CD4-positive, alpha-beta T cell (primary cell): ENCODE data around the gene MTHFD2L. TPM values are rescaled to one million over a fixed set of nuclear protein-coding genes. Genes with fewer than 3 reads are reported as not detected.

Source experiments
- ATAC-seq: fragments of 200-7000 bp; cut with Tn5 transposase; one replicate; pipeline ENCODE4 v1.10.0; 2022; ENCODE audit warnings: mild to moderate bottlenecking; ENCODE audit not compliant: poor library complexity
- CTCF ChIA-PET: fragments of 350-600 bp; sonication (Branson Sonifier 250); formaldehyde crosslinking; loops from one replicate; lab custom pipeline; 2021; ENCODE audit warnings: antibody characterized with exemption, inconsistent platforms; lab: Charles Lee
- POLR2A ChIA-PET: fragments of 350-600 bp; sonication (Branson Sonifier 250); formaldehyde crosslinking; loops from one replicate; lab custom pipeline; 2021; ENCODE audit warnings: antibody characterized with exemption, inconsistent platforms; lab: Charles Lee
- DNase-seq, 14 experiments: peaks; one replicate each; pipeline ENCODE4 v3.0.0-alpha.2; 2013 to 2020; ENCODE audit warnings: mixed read lengths in 2 of 14
- H3K27ac ChIP-seq, 2 donors: one replicate each; pipeline versions ENCODE4 v1.5.1 to v1.7.0; 2013; ENCODE audit warnings: low read length in 2 of 2, low read depth in 1 of 2, mild to moderate bottlenecking in 1 of 2
- H3K27me3 ChIP-seq, 2 experiments: 1 replicate in 1 of 2; 2 replicates in 1 of 2; pipeline versions ENCODE4 v1.6.1 to v1.7.0; 2013; ENCODE audit warnings: low read length in 2 of 2, control low read depth in 1 of 2, mild to moderate bottlenecking in 1 of 2, moderate library complexity in 1 of 2; ENCODE audit not compliant: insufficient read depth in 2 of 2, control insufficient read depth in 1 of 2
- H3K36me3 ChIP-seq: one replicate; pipeline ENCODE4 v1.6.1; 2013; ENCODE audit warnings: low read length, control low read depth; ENCODE audit not compliant: insufficient read depth
- H3K4me1 ChIP-seq: one replicate; pipeline ENCODE4 v1.6.1; 2013; ENCODE audit warnings: low read length, control low read depth; ENCODE audit not compliant: insufficient read depth
- H3K4me3 ChIP-seq: one replicate; pipeline ENCODE4 v1.5.1; 2013; ENCODE audit warnings: mild to moderate bottlenecking, low read length, moderate library complexity
- H3K9me3 ChIP-seq, 2 experiments: 1 replicate in 1 of 2; 2 replicates in 1 of 2; pipeline versions ENCODE4 v1.6.1 to v1.7.0; 2013; ENCODE audit warnings: low read length in 2 of 2, mild to moderate bottlenecking in 2 of 2, control low read depth in 1 of 2, moderate library complexity in 1 of 2; ENCODE audit not compliant: control insufficient read depth in 1 of 2, insufficient read depth in 1 of 2
- H3K27ac Mint-ChIP-seq: one replicate; pipeline ENCODE4 v1.8.0; 2020; ENCODE audit warnings: mixed read lengths
- H3K27me3 Mint-ChIP-seq: one replicate; pipeline ENCODE4 v1.8.0; 2021; ENCODE audit warnings: mixed read lengths
- H3K36me3 Mint-ChIP-seq: one replicate; pipeline ENCODE4 v1.8.0; 2021; ENCODE audit warnings: low read depth, mixed read lengths
- H3K4me1 Mint-ChIP-seq: one replicate; pipeline ENCODE4 v1.8.0; 2021; ENCODE audit warnings: low read depth, mixed read lengths
- H3K4me3 Mint-ChIP-seq: one replicate; pipeline ENCODE4 v1.8.0; 2020; ENCODE audit warnings: mild to moderate bottlenecking, mixed read lengths
- H3K9me3 Mint-ChIP-seq: one replicate; pipeline ENCODE4 v1.8.0; 2020; ENCODE audit warnings: mixed read lengths
- CTCF ChIP-seq: fragments of 200-600 bp; IDR thresholded peaks from one replicate; pipeline ENCODE4 v1.8.0; 2022; ENCODE audit warnings: antibody characterized with exemption, mild to moderate bottlenecking
- intact Hi-C, 2 experiments: fragments of 100-400 bp; cut with DNase I in 1 of 2; cut with micrococcal nuclease in 1 of 2; formaldehyde crosslinking; loops; one replicate each; pipeline versions ENCODE4 v1.15.1 to v1.9.0; 2023 to 2025; cut with DNase I, micrococcal nuclease
- total RNA-seq, 174 experiments: library from RNA in 2 of 174; stranded (reverse) in 2 of 174; gene quantifications; one replicate each; pipeline ENCODE4 v1.2.3 and lab custom pipeline; 2021 to 2026

MTHFD2L gene
- total RNA-seq, 2 experiments from 2014 or later, result 13.7 to 14.4 TPM

- no peak overlapping the region for H3K27ac ChIP-seq
- no peaks in the 10 kb centered on the region for H3K9me3 ChIP-seq
- POLR2A ChIA-PET, result no interaction called here
- intact Hi-C loops, result no loop called here
- H3K36me3 ChIP-seq, result no peaks in the 10 kb centered on the region
- TF ChIP-seq CTCF, result no peak
- peaks cover 4% of the 10 kb centered on the region for H3K4me1 Mint-ChIP-seq
- no peak overlapping the region for H3K27ac Mint-ChIP-seq
- H3K4me1 ChIP-seq, result no peaks in the 10 kb centered on the region
- no peaks in the 10 kb centered on the region for H3K27me3 ChIP-seq
- H3K4me3 ChIP-seq, result no peak overlapping the region
- CTCF ChIA-PET, result interaction anchor here (0.6 kb wide), 1 partner anchor 28 kb away, joined by 4 read pairs; no protein-coding TSS in a partner anchor
- peaks cover 7% of the 10 kb centered on the region for H3K36me3 Mint-ChIP-seq
- no peaks in the 10 kb centered on the region for H3K27me3 Mint-ChIP-seq
- no peak overlapping the region for H3K4me3 Mint-ChIP-seq
- ATAC-seq (no peak), DNase-seq (no peak)
- no peaks in the 10 kb centered on the region for H3K9me3 Mint-ChIP-seq
Measured at GRCh38 chr4:74197080-74197479, 39.2 kb downstream of the MTHFD2L start.

GRCh38 chr4:74202062-74202586 lies 44.2 kb downstream of the MTHFD2L start:
- no peaks in the 10 kb centered on the region for H3K27me3 Mint-ChIP-seq
- peaks cover 15% of the 10 kb centered on the region for H3K36me3 Mint-ChIP-seq
- DNase-seq, result no peak
- ChIA-PET POLR2A (no interaction called here), CTCF (interaction anchor here (0.8 kb wide), 1 partner anchor 26 kb away, joined by 3 read pairs; no protein-coding TSS in a partner anchor)
- H3K9me3 Mint-ChIP-seq, result no peaks in the 10 kb centered on the region
- no peak for TF ChIP-seq CTCF
- no peak overlapping the region for H3K27ac Mint-ChIP-seq
- ATAC-seq, result no peak
- no peak overlapping the region for H3K4me3 Mint-ChIP-seq
- intact Hi-C loops, result no loop called here
- Histone ChIP-seq H3K36me3 (no peaks in the 10 kb centered on the region), H3K9me3 (no peaks in the 10 kb centered on the region), H3K4me1 (no peaks in the 10 kb centered on the region), H3K27ac (no peak overlapping the region), H3K27me3 (no peaks in the 10 kb centered on the region), H3K4me3 (no peak overlapping the region)
- peaks cover 2% of the 10 kb centered on the region for H3K4me1 Mint-ChIP-seq

- POLR2A ChIA-PET, result interaction anchor here (0.8 kb wide), 1 partner anchor 9 kb away, joined by 3 read pairs; no protein-coding TSS in a partner anchor
- no peak for ATAC-seq
- Mint-ChIP-seq H3K9me3 (no peaks in the 10 kb centered on the region), H3K27ac (no peak overlapping the region), H3K36me3 (peaks cover 24% of the 10 kb centered on the region), H3K4me1 (no peaks in the 10 kb centered on the region), H3K27me3 (no peaks in the 10 kb centered on the region), H3K4me3 (no peak overlapping the region)
- no peaks in the 10 kb centered on the region for H3K9me3 ChIP-seq
- H3K27me3 ChIP-seq, result no peaks in the 10 kb centered on the region
- DNase-seq, result no peak
- no peaks in the 10 kb centered on the region for H3K36me3 ChIP-seq
- TF ChIP-seq CTCF, result no peak
- H3K4me3 ChIP-seq, result no peak overlapping the region
- CTCF ChIA-PET, result no interaction called here
- no peak overlapping the region for H3K27ac ChIP-seq
- no peaks in the 10 kb centered on the region for H3K4me1 ChIP-seq
- intact Hi-C loops, result no loop called here
Measured at GRCh38 chr4:74203467-74203866, 45.5 kb downstream of the MTHFD2L start.
